Stimulated activated naive CD8-positive, alpha-beta T cell treated with anti-CD3 and anti-CD28 coated beads, Interleukin-15, Interleukin-2, amounts not matched to agents 100 ng/mL and 50 ng/mL, for 24 hours (primary cell): ENCODE data around the gene AK1.
"Not testable (repeated sequence)": the region's sequence is repeated elsewhere in the genome, so short reads cannot be mapped to it uniquely, and the experiment has no call there.

Source experiments
- H3K27ac Mint-ChIP-seq: one replicate; pipeline ENCODE4 v1.8.0; 2021; ENCODE audit warnings: mild to moderate bottlenecking, mixed read lengths
- H3K27me3 Mint-ChIP-seq: one replicate; pipeline ENCODE4 v1.8.0; 2021; ENCODE audit warnings: mixed read lengths
- H3K36me3 Mint-ChIP-seq: one replicate; pipeline ENCODE4 v1.8.0; 2021; ENCODE audit warnings: low read depth, mixed read lengths
- H3K4me1 Mint-ChIP-seq: one replicate; pipeline ENCODE4 v1.8.0; 2021; ENCODE audit warnings: low read depth, mixed read lengths
- H3K4me3 Mint-ChIP-seq: one replicate; pipeline ENCODE4 v1.8.0; 2021; ENCODE audit warnings: mild to moderate bottlenecking, mixed read lengths
- H3K9me3 Mint-ChIP-seq: one replicate; pipeline ENCODE4 v1.8.0; 2021; ENCODE audit warnings: mixed read lengths

AK1 gene

DNA sequence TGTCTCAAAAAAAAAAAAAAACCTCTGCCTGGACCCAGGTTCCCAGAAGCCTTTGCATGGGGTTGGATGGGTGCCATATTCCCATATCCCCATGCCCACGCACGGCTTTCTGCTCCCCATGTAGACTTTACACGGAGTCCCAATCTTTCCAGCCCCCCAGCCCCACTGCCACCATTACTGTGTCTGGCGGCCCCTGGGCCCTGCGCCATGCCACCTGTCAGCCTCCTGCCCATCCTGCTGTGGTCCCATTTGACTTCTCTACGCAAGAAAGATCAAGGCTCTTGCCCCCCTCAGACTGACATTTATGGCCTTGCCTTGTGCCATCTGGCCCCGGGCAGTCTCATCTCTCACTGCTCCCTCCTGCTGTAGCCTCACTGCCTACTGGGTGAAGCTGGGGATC, 6.5 kb upstream of the AK1 start:
- Mint-ChIP-seq H3K27ac (no peak overlapping the region), H3K9me3 (no peaks in the 10 kb centered on the region), H3K4me1 (peaks cover 7% of the 10 kb centered on the region), H3K36me3 (peaks cover 36% of the 10 kb centered on the region), H3K4me3 (no peak overlapping the region), H3K27me3 (no peaks in the 10 kb centered on the region)

DNA sequence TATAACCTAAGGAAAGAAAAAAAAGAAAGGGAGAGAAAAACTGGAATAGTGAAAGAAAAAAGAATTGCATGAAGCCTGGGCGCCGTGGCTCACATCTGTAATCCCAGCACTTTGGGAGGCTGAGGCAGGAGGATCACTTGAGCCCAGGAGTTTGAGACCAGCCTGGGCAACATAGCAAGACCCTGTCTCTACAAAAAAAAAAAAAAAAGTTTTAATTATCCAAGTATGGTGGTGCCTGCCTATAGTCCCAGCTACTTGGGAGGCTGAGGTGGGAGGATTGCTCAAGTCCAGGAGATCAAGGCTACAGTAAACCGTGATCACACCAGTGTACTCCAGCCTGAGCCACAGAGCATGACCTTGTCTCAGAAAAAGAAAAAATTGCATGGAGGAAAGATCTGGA, 4.2 kb upstream of the AK1 start:
- not testable (repeated sequence) for H3K4me3 Mint-ChIP-seq, H3K27me3 Mint-ChIP-seq, H3K9me3 Mint-ChIP-seq
- H3K4me1 Mint-ChIP-seq, result peaks cover 13% of the 10 kb centered on the region
- H3K27ac Mint-ChIP-seq, result peak overlapping the region; percentile 21
- peaks cover 23% of the 10 kb centered on the region for H3K36me3 Mint-ChIP-seq

DNA sequence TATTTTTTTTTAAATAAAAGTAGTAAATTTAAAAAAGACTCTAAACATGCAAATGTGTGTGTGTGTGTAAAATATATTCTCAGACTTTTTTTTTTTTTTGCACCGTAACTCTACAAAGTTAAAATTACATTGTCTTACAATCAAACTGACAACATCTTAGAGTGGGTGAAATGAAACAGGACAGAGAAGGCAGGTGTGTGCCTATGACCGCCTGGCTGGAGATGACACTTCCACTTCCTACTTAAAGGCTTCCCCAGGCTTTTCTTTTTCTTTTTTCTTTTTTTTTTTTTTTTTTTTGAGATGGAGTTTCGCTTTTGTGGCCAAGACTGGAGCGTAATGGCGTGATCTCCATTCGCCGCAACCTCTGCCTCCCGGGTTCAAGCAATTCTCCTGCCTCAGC, 2.7 kb upstream of the AK1 start:
- Mint-ChIP-seq H3K36me3 (peaks cover 17% of the 10 kb centered on the region), H3K4me3 (no peak overlapping the region), H3K4me1 (peaks cover 13% of the 10 kb centered on the region), H3K27ac (no peak overlapping the region), H3K27me3 (no peaks in the 10 kb centered on the region), H3K9me3 (no peaks in the 10 kb centered on the region)

DNA sequence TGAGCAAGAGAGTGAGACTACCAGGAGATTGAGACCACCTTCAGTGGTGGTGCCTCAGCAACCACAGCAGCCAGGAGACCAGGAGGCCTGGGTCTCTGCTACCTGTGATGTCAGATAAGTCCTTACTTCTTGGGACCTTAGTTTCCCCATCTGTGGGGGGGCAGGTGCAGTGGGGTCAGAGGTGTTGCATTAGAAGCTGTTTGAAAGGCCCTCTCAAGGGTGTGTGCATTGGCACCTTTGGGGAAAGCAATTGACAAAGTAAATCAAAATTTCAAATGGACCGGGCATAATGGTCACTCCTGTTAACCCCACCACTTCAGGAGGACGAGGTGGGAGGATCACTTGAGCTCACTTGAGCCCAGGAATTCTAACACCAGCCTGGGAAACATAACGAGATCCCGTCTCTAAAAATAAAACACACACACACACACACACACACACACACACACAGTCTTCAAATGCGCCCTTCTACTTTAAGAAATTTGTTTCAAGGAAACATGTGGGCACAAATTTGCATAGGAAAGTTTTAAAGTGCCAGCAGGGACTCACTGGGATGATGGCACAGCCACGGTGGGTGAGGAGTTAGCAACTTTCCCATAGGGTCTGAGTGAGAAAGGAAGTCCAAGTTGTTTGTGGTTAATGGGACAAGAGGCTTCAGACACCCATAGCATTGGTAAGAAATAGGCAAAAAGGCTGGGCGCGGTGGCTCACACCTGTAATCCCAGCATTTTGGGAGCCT, 1.3 kb upstream of the AK1 start:
- Mint-ChIP-seq H3K27me3 (no peaks in the 10 kb centered on the region), H3K9me3 (no peaks in the 10 kb centered on the region), H3K27ac (no peak overlapping the region), H3K36me3 (peaks cover 12% of the 10 kb centered on the region), H3K4me3 (peak overlapping the region; percentile 10), H3K4me1 (peaks cover 8% of the 10 kb centered on the region)

DNA sequence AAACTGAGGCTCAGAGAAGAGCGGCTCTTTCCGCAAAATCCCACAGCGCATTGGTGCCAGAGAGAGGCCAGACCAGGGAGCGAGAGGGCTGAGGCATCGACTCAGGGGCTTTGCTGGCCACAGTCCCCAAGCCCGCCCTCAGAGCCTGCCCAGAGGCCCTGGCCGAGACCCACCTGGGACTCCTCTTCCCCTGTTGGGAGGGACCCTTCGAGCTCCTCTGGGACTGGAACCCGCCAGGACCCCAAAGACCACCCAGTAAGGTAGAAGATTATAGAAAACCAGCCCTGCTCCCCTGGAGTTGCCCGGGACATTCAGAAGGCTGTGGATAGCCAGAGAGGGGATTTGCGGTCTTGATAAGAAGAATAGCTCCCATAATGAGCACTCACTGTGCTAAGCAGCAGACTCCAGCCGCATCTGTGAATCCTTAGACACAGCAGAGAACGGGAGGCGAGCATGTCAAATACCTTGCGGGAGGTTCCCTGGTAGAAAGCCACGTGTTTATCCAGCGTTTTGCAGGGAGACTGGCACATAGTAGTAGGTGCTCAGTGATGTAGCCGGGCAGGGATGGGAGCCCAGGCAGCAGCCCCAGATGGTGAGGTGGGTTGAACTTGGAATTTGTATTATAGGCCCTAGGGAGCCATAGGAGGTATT, 651 bp upstream of the AK1 start:
- no peak overlapping the region for H3K27ac Mint-ChIP-seq
- H3K4me3 Mint-ChIP-seq, result peak overlapping the region; percentile 41
- H3K36me3 Mint-ChIP-seq, result peaks cover 12% of the 10 kb centered on the region
- peaks cover 8% of the 10 kb centered on the region for H3K4me1 Mint-ChIP-seq
- no peaks in the 10 kb centered on the region for H3K27me3 Mint-ChIP-seq
- no peaks in the 10 kb centered on the region for H3K9me3 Mint-ChIP-seq

DNA sequence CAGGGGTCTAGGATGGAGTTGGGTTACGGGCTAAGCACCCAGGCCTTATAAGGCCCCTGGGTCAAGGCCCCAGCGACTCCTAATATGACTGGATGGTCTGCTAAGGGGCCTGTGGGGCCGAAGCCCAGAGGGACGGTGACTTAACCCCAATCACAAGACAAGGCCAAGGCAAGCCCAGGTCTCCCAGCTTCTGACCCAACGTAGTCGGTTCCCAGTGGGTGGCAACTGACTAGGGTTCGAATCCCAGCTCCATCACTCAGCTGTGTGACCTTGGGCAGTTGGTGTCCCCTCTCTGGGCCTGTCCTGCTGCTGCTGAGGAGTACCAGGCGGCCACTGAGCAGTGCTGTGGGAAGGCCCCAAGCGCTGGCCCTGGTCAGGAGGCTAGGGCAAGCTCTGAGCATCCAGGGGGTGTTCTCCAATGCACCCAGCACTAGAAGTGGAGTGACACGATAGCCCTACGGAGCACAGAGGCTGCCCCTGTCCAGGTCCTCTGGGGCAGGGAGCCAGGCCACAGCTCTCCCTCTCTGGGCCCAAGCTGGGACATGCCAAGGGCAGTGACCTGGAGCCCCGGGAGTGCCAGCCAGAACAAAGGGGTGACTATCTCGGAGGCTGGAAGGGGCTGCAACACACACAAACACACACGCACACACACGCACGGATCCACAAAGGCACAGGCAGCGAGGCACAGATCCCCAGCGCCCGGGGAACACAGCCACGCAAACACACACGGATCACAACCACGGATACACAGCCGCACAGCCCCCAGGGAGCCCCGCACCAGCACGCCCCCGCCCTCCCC, 512 bp downstream of the AK1 start:
- H3K36me3 Mint-ChIP-seq, result peaks cover 6% of the 10 kb centered on the region
- no peak overlapping the region for H3K27ac Mint-ChIP-seq
- H3K27me3 Mint-ChIP-seq, result no peaks in the 10 kb centered on the region
- peak overlapping the region; percentile 32 for H3K4me3 Mint-ChIP-seq
- H3K4me1 Mint-ChIP-seq, result peaks cover 8% of the 10 kb centered on the region
- no peaks in the 10 kb centered on the region for H3K9me3 Mint-ChIP-seq

DNA sequence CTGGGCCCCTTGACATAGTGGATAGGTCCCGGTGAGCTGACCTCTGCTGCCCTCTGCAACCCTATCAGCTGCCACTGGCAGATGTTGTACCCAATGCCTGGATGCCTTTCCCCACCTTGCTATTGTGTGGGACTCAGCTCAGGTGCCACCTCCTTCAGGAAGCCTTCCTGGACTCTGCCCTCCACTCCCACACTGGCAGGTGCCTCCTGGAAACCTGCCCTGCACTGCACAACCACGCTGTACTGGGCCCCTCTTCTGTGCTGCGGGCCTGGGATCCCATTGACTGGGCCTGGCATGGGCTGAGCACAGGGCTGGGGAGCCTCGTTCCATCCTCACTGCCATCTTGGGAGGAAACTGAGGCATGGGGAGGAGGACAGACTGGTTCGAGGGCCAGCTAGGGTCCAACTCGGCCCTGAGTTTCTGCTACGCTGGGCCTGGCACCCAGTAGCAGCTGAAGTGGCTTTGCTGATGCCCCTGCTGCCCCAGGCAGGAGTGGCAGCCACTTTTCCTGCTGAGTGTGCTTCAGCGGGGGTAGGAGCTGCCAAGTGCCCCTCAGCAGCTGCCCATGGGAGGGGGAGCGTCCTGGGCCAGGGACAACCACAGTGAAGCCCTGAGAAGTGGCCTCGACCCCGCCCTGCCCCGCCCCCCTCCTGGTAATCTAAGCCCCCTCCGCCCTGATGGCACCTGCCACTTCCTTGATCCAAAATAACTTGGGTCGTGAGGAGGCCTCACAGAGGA, 1.3 kb downstream of the AK1 start:
- H3K4me1 Mint-ChIP-seq, result peaks cover 8% of the 10 kb centered on the region
- no peaks in the 10 kb centered on the region for H3K27me3 Mint-ChIP-seq
- no peaks in the 10 kb centered on the region for H3K9me3 Mint-ChIP-seq
- H3K27ac Mint-ChIP-seq, result no peak overlapping the region
- H3K4me3 Mint-ChIP-seq, result no peak overlapping the region
- H3K36me3 Mint-ChIP-seq, result peaks cover 6% of the 10 kb centered on the region

DNA sequence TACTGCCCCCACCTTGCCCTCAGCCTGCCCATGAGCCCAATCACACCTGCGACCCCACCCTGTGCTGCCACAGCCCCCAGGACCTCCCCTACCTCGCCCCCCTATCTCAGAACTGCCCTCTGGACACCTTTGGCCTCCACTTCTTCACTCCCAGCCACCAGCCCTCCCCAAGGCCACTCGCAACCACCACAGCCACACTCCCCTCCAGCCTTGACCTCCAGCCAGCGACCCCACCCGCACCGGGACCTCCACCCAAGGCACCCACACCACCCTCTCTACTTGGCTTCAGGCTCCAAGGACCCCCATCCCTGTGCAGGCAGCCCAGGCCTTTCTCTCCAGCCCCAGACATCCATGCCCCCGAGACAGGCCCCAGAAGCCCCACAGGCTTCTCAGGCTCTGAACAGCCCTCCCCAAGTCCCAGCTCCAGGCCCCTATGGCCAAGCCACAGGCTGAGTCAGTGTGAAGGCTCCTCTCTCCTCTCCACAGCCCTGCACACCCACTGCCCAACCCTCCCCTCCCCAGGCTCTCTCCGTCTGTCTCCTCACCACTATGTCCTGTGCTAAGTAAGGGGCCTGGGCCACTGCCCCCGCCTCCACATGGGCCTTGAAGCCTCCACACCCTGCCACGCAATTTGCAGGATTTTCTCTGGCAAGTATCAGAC, 2.0 kb downstream of the AK1 start:
- H3K27ac Mint-ChIP-seq, result no peak overlapping the region
- H3K27me3 Mint-ChIP-seq, result no peaks in the 10 kb centered on the region
- H3K9me3 Mint-ChIP-seq, result no peaks in the 10 kb centered on the region
- peaks cover 6% of the 10 kb centered on the region for H3K36me3 Mint-ChIP-seq
- peaks cover 8% of the 10 kb centered on the region for H3K4me1 Mint-ChIP-seq
- no peak overlapping the region for H3K4me3 Mint-ChIP-seq

DNA sequence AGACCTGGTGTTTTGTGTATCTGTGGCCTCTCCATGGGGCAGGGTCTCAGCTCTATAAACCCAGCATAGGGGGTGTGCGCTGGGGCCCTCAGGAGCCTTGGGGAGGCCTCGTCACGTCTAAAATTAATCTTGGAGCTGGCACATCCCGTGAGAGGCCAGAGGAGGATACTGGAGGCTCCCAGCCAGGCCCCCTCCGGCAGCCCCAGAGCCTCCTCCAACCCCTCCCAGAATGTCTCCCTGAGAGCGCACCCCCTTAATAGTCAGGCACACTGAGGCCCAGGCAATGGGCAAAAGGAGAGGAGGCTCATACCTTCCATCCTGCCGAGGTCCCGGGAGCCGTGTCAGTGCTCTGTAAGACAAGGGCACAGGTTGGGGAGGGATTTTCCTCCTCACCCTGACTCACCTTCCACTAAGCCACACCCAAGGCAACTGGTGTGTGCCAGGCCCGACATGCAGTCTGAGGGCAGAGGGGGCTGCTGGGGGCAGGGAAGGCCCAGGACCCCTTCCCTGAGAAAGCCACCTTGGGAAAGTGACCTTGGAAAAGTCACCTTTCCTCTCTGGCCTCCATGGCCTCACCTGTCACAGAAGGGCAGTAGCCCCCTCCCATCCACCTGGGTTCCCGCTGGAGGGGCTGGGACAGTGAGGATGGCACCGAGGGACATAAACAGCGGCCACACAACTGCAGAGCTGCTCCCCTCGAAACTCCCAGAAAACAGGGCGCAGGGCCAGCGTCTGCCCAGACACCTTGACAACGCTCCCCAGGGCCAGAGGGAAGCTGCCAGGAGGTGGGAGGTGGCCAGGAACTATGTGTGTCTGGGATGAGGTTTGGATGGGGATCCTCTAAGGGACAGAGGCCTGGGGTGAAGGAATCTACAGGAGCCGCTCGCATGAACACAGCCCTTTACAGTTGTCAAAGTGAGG, 2.9 kb downstream of the AK1 start:
- Mint-ChIP-seq H3K27me3 (no peaks in the 10 kb centered on the region), H3K9me3 (no peaks in the 10 kb centered on the region), H3K27ac (no peak overlapping the region), H3K4me3 (no peak overlapping the region), H3K36me3 (peaks cover 6% of the 10 kb centered on the region), H3K4me1 (peaks cover 8% of the 10 kb centered on the region)

DNA sequence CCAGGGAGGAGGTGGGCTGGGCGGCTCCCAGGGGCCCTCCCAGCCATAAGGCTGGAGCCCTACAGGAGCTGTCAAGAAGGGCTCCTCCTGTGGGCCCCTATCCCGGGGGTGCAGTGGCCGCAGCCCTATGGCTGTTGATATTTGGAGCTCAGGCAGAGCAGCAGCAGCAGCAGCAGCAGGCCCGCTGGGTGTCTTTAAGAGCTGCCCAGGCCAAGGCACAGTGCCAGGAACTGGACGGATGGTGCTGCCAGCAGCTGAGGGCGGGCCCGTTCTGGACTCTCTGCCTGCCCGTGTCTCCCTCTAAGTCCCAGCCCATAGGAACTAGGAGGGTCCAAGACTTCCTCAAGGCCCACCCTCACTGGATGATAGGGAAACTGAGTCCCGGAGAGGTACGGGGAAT, 3.6 kb downstream of the AK1 start:
- Mint-ChIP-seq H3K36me3 (peaks cover 6% of the 10 kb centered on the region), H3K4me3 (no peak overlapping the region), H3K27me3 (no peaks in the 10 kb centered on the region), H3K4me1 (peaks cover 5% of the 10 kb centered on the region), H3K9me3 (no peaks in the 10 kb centered on the region), H3K27ac (no peak overlapping the region)

DNA sequence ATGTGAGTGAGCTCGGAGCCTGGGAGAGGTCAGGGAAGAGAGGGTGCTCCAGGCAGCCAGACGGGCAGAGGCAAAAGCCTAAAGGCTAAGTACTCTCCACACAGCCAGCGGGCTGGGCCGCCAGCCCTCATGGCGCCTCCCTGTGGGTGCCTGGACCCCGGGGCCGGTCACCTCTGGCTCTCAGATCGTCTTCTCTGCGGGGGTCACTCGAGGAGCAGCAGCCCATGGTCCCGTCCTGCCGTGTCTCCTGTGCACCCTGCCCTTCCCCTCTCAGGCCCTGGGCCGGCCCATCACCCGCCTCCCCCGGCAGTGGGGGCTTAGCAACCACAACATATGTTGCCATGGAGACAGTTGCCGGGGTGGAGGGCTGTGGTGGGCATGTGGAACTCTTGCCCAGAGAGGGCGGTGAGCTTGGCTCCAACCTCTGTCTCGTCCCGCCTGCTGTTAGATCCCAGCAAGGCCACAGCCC, 4.2 kb downstream of the AK1 start:
- H3K36me3 Mint-ChIP-seq, result peaks cover 2% of the 10 kb centered on the region
- no peak overlapping the region for H3K27ac Mint-ChIP-seq

DNA sequence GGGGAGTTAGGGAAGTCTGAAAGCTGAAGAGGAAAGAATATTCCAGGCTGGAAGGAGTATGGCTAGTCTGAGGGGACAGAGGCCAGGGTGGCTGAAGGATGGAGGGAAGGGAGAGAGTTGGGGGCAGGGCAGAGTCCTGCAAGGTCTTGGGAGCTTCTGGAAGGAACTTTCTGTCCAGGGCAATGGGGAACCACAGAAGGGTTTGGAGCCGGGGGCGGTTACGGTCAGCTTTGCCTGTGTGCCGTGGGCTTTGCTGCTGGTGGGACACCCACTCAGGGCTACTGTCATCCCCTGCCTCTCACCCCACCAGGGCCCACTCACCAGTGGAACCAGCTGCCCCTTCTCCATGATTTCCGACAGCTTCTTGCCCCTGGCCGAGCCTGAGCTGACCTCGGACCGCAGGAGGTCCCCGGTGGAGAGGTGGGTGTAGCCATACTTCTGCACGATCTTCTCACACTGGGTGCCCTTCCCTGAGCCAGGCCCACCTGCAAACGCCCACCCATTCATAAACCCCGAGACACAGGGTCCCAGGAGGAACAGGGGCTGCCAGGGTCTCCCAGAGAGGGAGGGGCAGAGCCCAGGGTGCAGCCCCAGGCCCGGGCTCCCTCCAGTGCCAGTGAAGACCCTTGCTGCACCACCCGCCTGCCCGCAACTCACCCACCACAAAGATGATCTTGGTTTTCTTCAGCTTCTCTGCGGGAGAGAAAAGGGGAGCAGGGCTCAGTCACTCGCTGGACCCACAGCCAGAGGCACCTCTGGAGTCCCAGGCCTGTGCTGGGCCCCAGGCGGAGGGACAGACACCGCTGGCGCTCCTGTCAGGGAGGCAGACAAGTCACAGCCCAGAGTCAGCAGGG, 4.9 kb downstream of the AK1 start:
- no peaks in the 10 kb centered on the region for H3K9me3 Mint-ChIP-seq
- no peaks in the 10 kb centered on the region for H3K36me3 Mint-ChIP-seq
- H3K27ac Mint-ChIP-seq, result no peak overlapping the region
- H3K27me3 Mint-ChIP-seq, result no peaks in the 10 kb centered on the region
- peaks cover 5% of the 10 kb centered on the region for H3K4me1 Mint-ChIP-seq
- H3K4me3 Mint-ChIP-seq, result no peak overlapping the region

More for the DNA sequence above, 4.2 kb downstream of the AK1 start:
- Mint-ChIP-seq H3K4me3 (no peak overlapping the region), H3K27me3 (no peaks in the 10 kb centered on the region), H3K9me3 (no peaks in the 10 kb centered on the region), H3K4me1 (peaks cover 5% of the 10 kb centered on the region)

DNA sequence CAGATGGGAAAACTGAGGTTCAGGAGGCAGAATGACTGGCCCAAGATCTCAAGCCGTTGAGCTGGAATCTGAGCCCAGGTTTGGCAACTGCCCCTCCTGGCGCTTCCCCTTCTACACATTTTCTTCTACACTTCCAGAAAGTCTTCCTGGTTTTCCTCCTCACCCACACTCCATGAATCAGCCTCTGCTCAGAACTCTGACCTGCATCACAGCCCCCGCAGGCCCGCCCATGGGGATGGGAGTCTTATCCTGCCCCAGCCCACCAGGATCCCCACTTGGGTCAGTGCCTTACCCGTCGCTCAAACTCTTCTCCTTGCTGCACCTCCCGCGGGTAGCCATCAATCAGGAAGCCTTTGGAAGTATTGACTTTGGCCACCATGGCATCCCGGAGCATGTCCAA, 5.9 kb downstream of the AK1 start:
- Mint-ChIP-seq H3K9me3 (no peaks in the 10 kb centered on the region), H3K4me1 (no peaks in the 10 kb centered on the region), H3K27me3 (no peaks in the 10 kb centered on the region), H3K36me3 (no peaks in the 10 kb centered on the region), H3K4me3 (no peak overlapping the region), H3K27ac (peak overlapping the region; percentile 31)
